Measurements from ENCODE around the gene SLC2A4RG.
A peak's percentile ranks its signal among the peaks of the same experiment; 100 is the strongest.

- peak in 10 of 11 experiments; percentile 22 to 73 (median 60) for TF ChIP-seq CTCF (IDR thresholded peaks at IDR 0.05 in 8 of 11, conservative IDR thresholded peaks at IDR 0.05 in 3 of 11)
- no peak for TF ChIP-seq POLR2A (IDR thresholded peaks at IDR 0.05)
Measured at GRCh38 chr20:63775096-63775978, 35.8 kb downstream of the SLC2A4RG start.

Measured in spleen (tissue), 7 donors.